Measurements from ENCODE around the gene PPP2R3A.

Gene PPP2R3A

DNA sequence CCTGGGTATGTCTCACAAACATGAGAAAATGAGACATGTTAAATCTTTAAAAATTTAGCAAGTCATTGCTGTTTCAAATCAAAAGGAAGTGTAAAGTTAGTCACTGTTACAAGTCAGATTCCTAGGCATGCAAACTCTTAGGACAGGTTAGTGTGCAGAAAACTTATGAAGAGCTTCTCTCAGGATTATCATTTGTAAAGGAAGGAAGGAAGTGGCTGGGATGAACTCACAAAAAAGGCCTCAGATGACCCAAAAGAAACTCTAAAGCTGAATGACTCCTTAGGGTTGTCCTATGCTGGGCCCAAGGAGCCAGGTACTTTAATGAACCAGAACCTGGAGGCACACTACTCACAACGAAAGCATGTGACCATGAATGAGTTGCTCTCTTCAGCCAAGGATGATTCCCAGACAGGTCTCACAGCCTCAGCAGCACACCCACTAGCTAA lies 205.6 kb downstream of the PPP2R3A start:
- no peak overlapping the region for H3K27ac ChIP-seq
- TF ChIP-seq, protein P1, sequence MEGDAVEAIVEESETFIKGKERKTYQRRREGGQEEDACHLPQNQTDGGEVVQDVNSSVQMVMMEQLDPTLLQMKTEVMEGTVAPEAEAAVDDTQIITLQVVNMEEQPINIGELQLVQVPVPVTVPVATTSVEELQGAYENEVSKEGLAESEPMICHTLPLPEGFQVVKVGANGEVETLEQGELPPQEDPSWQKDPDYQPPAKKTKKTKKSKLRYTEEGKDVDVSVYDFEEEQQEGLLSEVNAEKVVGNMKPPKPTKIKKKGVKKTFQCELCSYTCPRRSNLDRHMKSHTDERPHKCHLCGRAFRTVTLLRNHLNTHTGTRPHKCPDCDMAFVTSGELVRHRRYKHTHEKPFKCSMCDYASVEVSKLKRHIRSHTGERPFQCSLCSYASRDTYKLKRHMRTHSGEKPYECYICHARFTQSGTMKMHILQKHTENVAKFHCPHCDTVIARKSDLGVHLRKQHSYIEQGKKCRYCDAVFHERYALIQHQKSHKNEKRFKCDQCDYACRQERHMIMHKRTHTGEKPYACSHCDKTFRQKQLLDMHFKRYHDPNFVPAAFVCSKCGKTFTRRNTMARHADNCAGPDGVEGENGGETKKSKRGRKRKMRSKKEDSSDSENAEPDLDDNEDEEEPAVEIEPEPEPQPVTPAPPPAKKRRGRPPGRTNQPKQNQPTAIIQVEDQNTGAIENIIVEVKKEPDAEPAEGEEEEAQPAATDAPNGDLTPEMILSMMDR (conservative IDR thresholded peaks at IDR 0.05) = no peak
- TF ChIP-seq ZFX (IDR thresholded peaks at IDR 0.05) = no peak

DNA sequence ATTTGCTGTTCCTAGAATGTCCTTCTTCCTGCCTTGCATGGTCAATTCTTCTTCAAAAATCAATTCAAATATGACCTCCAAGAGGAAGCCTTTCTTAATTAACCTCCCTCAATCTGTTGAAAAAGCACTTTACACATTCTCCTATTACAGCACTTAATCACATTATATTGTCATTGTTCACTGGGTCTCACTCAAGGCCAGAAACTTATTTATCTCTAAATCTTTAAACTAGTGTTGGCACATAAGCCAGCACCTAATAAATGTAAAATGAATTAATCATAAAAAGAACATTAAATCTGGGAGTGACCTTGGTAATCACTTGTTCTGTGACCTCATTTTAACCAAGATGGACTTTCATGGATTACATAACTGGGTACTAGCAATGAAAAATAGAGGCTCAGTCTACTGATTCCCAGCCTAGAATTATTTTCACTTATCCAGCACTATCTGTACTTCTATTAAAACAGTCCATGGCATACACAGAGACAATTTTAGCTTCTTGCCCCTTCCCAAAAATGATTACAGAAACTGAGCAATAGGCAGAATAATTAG lies 208.5 kb downstream of the PPP2R3A start:
- TF ChIP-seq, protein P1 (conservative IDR thresholded peaks at IDR 0.05) = no peak
- TF ChIP-seq ZFX (IDR thresholded peaks at IDR 0.05) = no peak
- no peak overlapping the region for H3K27ac ChIP-seq

DNA sequence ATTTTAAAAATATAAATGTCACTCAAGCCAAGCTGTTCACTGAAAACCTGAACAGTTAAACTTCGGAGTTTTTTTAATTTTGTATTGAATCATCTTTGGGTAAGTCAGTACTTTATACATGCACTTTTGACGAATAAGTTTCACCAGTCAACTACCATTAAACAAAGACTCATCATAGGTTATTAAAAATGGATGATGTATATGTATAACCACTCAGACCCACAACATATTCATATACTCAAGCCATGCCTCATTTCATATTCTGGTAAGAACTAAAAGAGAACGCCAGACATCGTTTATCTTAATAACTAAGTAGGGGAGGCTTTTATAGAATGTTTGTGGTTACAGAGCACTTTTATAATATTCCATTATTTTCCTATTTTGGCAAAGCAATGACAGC lies 212.3 kb downstream of the PPP2R3A start:
- no peak overlapping the region for H3K27ac ChIP-seq
- TF ChIP-seq, protein P1 (conservative IDR thresholded peaks at IDR 0.05) = no peak
- no peak for TF ChIP-seq ZFX (IDR thresholded peaks at IDR 0.05)

DNA sequence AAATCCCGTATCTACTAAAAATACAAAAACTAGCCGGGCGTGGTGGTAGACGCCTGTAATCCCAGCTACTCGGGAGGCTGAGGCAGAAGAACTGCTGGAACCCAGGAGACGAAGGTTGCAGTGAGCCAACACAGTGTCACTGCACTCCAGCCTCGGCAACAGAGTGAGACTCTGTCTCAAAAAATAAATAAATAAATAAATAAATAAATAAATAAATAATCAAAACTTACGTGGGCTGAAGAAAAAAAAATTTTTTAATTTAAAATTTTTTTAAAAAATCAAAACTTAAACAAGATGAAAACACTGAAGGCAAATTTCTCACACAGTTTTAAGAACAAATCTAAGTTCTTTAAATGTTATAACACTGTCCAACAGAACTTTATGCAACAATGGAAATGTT lies 216.2 kb downstream of the PPP2R3A start:
- TF ChIP-seq, protein P1 (conservative IDR thresholded peaks at IDR 0.05) = no peak
- no peak for TF ChIP-seq ZFX (IDR thresholded peaks at IDR 0.05)
- no peak overlapping the region for H3K27ac ChIP-seq

DNA sequence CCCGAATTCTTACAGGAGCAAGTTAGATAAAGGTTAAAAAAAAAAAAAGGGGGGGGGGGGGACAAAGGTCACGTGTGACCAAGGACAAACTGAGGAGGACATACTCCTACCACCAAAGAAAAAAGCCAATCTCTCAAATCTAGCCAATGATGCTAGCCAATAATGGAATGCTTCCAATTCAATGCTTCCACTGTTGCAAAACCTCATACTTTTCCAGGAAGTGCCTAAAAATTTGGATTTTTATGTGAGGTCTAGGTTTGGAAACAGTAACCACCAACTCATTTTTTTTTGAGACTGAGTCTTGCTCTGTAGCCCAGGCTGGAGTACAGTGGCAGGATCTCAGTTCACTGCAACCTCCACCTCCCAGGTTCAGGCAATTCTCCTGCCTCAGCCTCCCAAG lies 219.2 kb downstream of the PPP2R3A start:
- H3K27ac ChIP-seq = no peak overlapping the region
- TF ChIP-seq, protein P1 (conservative IDR thresholded peaks at IDR 0.05) = no peak
- no peak for TF ChIP-seq ZFX (IDR thresholded peaks at IDR 0.05)

DNA sequence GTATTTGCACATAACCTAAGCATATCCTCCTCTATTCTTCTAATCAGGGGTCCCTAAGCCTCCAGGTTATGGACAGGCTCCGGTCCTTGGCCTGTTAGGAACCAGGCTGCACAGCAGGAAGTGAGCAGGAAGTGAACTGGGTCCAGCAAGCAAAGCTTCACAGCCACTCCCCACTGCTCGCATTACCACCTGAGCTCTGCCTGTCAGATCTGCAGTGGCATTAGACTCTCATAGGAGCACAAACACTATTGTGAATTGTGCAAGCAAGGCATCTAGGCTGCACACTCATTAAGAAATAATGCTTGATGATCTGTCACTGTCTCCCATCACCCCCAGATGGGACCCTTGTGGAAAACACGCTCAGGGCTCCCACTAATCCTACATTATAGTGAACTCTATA lies 220.8 kb downstream of the PPP2R3A start:
- TF ChIP-seq, protein P1 (conservative IDR thresholded peaks at IDR 0.05) = no peak
- TF ChIP-seq ZFX (IDR thresholded peaks at IDR 0.05) = no peak
- H3K27ac ChIP-seq = peak overlapping the region; percentile 6; the same call in 1 of the 2 replicates

DNA sequence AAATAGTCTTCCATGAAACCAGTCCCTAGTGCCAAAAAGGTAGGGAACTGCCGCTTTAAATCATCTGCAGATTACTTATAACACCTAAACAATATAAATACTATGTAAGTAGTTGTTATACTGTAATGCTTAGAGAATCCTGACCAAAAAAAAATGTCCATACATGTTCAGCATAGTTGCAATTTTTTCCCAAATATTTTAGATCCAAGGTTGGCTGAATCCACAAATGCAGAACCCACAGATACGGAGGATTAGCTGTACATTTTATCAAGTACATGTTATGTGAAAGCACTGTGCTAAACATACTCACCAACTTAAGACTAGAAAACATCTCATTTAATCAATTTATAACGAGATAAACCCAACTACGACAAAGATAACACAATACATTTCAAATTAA lies 221.3 kb downstream of the PPP2R3A start:
- H3K27ac ChIP-seq = no peak overlapping the region
- TF ChIP-seq ZFX (IDR thresholded peaks at IDR 0.05) = no peak
- TF ChIP-seq, protein P1 (conservative IDR thresholded peaks at IDR 0.05) = no peak

Measured in C4-2B (cell line).